ENCODE measurements around the gene CUEDC1. TPM values are rescaled to one million over a fixed set of nuclear protein-coding genes. Genes with fewer than 3 reads are reported as not detected.

The CUEDC1 gene
- total and polyA plus RNA-seq, 2 of the 13 experiments (the other 11 are each of a cell fraction or from before 2014, with no cell fraction given), result 7.4 to 12.9 TPM

DNA sequence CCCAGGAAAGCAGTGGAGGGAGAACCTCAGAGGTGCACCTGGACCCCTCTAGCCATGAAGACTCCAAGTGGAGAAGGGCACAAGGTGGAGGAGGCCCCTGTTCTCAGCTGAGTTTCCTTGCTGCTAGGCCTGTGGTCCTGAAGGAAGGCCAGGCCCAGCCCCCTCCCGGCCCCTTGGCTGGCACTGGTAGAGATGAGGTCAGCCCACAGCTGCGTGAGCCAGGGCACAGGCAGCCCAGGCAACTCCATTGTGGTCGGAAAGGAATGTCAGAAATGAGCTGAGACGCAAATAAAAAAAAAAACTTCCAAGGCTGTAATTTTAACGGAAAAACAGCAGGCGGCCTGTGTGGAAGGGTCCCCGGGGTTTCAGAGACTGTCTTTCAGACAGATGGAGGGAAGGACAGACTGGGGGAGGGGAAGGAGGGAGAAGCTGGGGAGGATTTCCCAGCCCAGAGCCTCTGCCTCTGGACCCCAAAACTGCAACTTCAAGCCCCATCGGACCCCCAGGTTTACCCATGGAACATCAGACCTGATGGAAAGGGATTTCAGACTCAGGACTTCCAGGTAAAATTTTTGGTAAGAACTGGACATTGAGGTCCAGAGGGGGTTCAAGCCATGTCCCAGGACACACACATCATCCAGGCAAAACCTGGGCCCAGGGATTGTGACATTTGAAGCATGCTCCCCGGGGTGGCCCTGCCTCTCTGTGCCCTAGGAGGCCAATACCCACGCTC, 79.8 kb downstream of the CUEDC1 start (continued):
- TF ChIP-seq, protein P1, sequence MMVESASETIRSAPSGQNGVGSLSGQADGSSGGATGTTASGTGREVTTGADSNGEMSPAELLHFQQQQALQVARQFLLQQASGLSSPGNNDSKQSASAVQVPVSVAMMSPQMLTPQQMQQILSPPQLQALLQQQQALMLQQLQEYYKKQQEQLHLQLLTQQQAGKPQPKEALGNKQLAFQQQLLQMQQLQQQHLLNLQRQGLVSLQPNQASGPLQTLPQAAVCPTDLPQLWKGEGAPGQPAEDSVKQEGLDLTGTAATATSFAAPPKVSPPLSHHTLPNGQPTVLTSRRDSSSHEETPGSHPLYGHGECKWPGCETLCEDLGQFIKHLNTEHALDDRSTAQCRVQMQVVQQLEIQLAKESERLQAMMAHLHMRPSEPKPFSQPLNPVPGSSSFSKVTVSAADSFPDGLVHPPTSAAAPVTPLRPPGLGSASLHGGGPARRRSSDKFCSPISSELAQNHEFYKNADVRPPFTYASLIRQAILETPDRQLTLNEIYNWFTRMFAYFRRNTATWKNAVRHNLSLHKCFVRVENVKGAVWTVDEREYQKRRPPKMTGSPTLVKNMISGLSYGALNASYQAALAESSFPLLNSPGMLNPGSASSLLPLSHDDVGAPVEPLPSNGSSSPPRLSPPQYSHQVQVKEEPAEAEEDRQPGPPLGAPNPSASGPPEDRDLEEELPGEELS (CRISPR knock-in tag; IDR thresholded peaks at IDR 0.05), result no peak
- TF ChIP-seq RFXAP (CRISPR knock-in tag; IDR thresholded peaks at IDR 0.05; ENCODE audit: borderline replicate concordance) (no peak), ISX (CRISPR knock-in tag; conservative IDR thresholded peaks at IDR 0.05) (no peak), ZNF709 (CRISPR knock-in tag; IDR thresholded peaks at IDR 0.05) (no peak), NR2F2 (IDR thresholded peaks at IDR 0.05; ENCODE audit: borderline replicate concordance, low read depth) (no peak), ZNF674 (CRISPR knock-in tag; IDR thresholded peaks at IDR 0.05; ENCODE audit: low read depth) (no peak), NRL (CRISPR knock-in tag; IDR thresholded peaks at IDR 0.05; ENCODE audit: borderline replicate concordance) (0 out of 2 replicates have a peak, but pooled peaks have one; percentile 57), ZBTB38 (CRISPR knock-in tag; IDR thresholded peaks at IDR 0.05) (no peak), ZNF251 (CRISPR knock-in tag; IDR thresholded peaks at IDR 0.05) (no peak), FOXJ3 (CRISPR knock-in tag; IDR thresholded peaks at IDR 0.05; ENCODE audit: borderline replicate concordance) (no peak), KLF9 (CRISPR knock-in tag; IDR thresholded peaks at IDR 0.05; ENCODE audit: low read depth) (no peak), AGO1 (IDR thresholded peaks at IDR 0.05; ENCODE audit: low read depth, low read length, poor library complexity, severe bottlenecking) (no peak), FOXP1 (IDR thresholded peaks at IDR 0.05) (no peak), FOXP1 (CRISPR knock-in tag; IDR thresholded peaks at IDR 0.05) (no peak), KDM5A (IDR thresholded peaks at IDR 0.05; ENCODE audit: borderline replicate concordance, low read length) (no peak), ZNF577 (CRISPR knock-in tag; IDR thresholded peaks at IDR 0.05; ENCODE audit: borderline replicate concordance, low read depth) (no peak), ZBTB20 (CRISPR knock-in tag; IDR thresholded peaks at IDR 0.05; ENCODE audit: borderline replicate concordance, low read depth) (no peak), ZNF672 (CRISPR knock-in tag; IDR thresholded peaks at IDR 0.05) (no peak), RFXANK (CRISPR knock-in tag; IDR thresholded peaks at IDR 0.05) (no peak), POLR2AphosphoS2 (IDR thresholded peaks at IDR 0.05; ENCODE audit: low read depth, low read length) (no peak), ZFAT (CRISPR knock-in tag; conservative IDR thresholded peaks at IDR 0.05) (no peak)
- TF ChIP-seq, protein P2, sequence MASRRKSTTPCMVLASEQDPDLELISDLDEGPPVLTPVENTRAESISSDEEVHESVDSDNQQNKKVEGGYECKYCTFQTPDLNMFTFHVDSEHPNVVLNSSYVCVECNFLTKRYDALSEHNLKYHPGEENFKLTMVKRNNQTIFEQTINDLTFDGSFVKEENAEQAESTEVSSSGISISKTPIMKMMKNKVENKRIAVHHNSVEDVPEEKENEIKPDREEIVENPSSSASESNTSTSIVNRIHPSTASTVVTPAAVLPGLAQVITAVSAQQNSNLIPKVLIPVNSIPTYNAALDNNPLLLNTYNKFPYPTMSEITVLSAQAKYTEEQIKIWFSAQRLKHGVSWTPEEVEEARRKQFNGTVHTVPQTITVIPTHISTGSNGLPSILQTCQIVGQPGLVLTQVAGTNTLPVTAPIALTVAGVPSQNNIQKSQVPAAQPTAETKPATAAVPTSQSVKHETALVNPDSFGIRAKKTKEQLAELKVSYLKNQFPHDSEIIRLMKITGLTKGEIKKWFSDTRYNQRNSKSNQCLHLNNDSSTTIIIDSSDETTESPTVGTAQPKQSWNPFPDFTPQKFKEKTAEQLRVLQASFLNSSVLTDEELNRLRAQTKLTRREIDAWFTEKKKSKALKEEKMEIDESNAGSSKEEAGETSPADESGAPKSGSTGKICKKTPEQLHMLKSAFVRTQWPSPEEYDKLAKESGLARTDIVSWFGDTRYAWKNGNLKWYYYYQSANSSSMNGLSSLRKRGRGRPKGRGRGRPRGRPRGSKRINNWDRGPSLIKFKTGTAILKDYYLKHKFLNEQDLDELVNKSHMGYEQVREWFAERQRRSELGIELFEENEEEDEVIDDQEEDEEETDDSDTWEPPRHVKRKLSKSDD (CRISPR knock-in tag; IDR thresholded peaks at IDR 0.05; ENCODE audit: low read depth), result no peak
- TF ChIP-seq, protein P3, sequence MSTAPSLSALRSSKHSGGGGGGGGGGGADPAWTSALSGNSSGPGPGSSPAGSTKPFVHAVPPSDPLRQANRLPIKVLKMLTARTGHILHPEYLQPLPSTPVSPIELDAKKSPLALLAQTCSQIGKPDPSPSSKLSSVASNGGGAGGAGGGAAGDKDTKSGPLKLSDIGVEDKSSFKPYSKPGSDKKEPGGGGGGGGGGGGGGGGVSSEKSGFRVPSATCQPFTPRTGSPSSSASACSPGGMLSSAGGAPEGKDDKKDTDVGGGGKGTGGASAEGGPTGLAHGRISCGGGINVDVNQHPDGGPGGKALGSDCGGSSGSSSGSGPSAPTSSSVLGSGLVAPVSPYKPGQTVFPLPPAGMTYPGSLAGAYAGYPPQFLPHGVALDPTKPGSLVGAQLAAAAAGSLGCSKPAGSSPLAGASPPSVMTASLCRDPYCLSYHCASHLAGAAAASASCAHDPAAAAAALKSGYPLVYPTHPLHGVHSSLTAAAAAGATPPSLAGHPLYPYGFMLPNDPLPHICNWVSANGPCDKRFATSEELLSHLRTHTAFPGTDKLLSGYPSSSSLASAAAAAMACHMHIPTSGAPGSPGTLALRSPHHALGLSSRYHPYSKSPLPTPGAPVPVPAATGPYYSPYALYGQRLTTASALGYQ (CRISPR knock-in tag; IDR thresholded peaks at IDR 0.05), result no peak
- TF ChIP-seq, protein P4, sequence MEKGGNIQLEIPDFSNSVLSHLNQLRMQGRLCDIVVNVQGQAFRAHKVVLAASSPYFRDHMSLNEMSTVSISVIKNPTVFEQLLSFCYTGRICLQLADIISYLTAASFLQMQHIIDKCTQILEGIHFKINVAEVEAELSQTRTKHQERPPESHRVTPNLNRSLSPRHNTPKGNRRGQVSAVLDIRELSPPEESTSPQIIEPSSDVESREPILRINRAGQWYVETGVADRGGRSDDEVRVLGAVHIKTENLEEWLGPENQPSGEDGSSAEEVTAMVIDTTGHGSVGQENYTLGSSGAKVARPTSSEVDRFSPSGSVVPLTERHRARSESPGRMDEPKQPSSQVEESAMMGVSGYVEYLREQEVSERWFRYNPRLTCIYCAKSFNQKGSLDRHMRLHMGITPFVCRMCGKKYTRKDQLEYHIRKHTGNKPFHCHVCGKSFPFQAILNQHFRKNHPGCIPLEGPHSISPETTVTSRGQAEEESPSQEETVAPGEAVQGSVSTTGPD (CRISPR knock-in tag; IDR thresholded peaks at IDR 0.05), result no peak

Measured in HepG2 (cell line).